KMS-11 (cell line): Measurements from ENCODE around the gene TM6SF1.

Experiments
- H2AFZ ChIP-seq: fragments of 200-600 bp; sonication (generic); 2 replicates; pipeline ENCODE4 v1.6.1; 2016; ENCODE audit warnings: antibody characterized with exemption, mixed run types, low read depth
- H3K27ac ChIP-seq: fragments of 200-600 bp; sonication (generic); 2 replicates; pipeline ENCODE4 v1.6.1; 2016; ENCODE audit warnings: mild to moderate bottlenecking, mixed run types
- H3K27me3 ChIP-seq: fragments of 200-600 bp; sonication (generic); 2 replicates; pipeline ENCODE4 v1.6.1; 2017; ENCODE audit warnings: mild to moderate bottlenecking, low read depth, mixed run types, moderate library complexity; ENCODE audit not compliant: insufficient read depth
- H3K36me3 ChIP-seq: fragments of 200-600 bp; sonication (generic); 2 replicates; pipeline ENCODE4 v1.6.1; 2017; ENCODE audit warnings: mild to moderate bottlenecking, mixed run types; ENCODE audit not compliant: insufficient read depth
- H3K4me1 ChIP-seq: fragments of 200-600 bp; sonication (generic); 2 replicates; pipeline ENCODE4 v1.6.1; 2016; ENCODE audit warnings: mild to moderate bottlenecking, low read depth, mixed run types; ENCODE audit not compliant: poor library complexity, severe bottlenecking
- H3K4me2 ChIP-seq: fragments of 200-600 bp; sonication (generic); 2 replicates; pipeline ENCODE4 v1.7.0; 2016; ENCODE audit warnings: mild to moderate bottlenecking, mixed run types
- H3K4me3 ChIP-seq: fragments of 200-600 bp; sonication (generic); IDR thresholded peaks from 2 replicates; pipeline ENCODE4 v1.6.1; 2017; ENCODE audit warnings: low read depth, low read length, mixed read lengths; ENCODE audit not compliant: insufficient read depth
- H3K79me2 ChIP-seq: fragments of 200-600 bp; sonication (generic); 2 replicates; pipeline ENCODE4 v1.6.1; 2016; ENCODE audit warnings: low read depth, mixed run types; ENCODE audit not compliant: insufficient read depth
- H3K9ac ChIP-seq: fragments of 200-600 bp; sonication (generic); 2 replicates; pipeline ENCODE4 v1.6.1; 2016; ENCODE audit warnings: mild to moderate bottlenecking, mixed run types
- H4K20me1 ChIP-seq: fragments of 200-600 bp; sonication (generic); 2 replicates; pipeline ENCODE4 v1.6.1; 2016; ENCODE audit warnings: mild to moderate bottlenecking, mixed run types; ENCODE audit not compliant: insufficient read depth
- TF ChIP-seq, protein P1 (sequence below): fragments of 200-600 bp; sonication (generic); conservative IDR thresholded peaks from 2 replicates; pipeline ENCODE4 v1.6.1; 2017; ENCODE audit warnings: low read depth, mild to moderate bottlenecking, antibody characterized with exemption, low read length, moderate library complexity, mixed read lengths

Gene TM6SF1

DNA sequence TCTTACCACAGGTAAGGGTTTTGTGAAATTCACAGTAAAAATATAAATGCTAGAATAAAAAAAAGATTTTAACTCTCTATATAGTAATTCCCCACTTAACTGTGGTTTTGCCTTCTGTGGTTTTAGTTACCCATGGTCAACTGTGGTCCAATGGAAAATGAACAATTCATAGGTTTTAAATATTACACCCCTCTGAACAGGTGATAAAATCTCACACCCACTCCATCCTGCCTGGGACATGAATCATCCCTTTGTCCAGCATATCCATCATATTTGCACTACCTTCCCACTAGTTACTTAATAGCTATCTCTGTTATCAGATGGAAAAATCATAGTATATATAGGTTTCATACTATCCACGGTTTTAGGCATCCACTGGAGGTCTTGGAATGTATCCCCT, 50.9 kb downstream of the TM6SF1 start:
- Histone ChIP-seq H3K27ac (no peak overlapping the region), H3K9ac (no peak overlapping the region), H4K20me1 (no peaks in the 10 kb centered on the region), H3K36me3 (no peaks in the 10 kb centered on the region), H3K4me2 (no peak overlapping the region), H3K4me3 (no peak overlapping the region), H3K4me1 (peaks cover 7% of the 10 kb centered on the region), H3K27me3 (no peaks in the 10 kb centered on the region), H3K79me2 (no peaks in the 10 kb centered on the region), H2AFZ (no peak overlapping the region)
- TF ChIP-seq, protein P1, sequence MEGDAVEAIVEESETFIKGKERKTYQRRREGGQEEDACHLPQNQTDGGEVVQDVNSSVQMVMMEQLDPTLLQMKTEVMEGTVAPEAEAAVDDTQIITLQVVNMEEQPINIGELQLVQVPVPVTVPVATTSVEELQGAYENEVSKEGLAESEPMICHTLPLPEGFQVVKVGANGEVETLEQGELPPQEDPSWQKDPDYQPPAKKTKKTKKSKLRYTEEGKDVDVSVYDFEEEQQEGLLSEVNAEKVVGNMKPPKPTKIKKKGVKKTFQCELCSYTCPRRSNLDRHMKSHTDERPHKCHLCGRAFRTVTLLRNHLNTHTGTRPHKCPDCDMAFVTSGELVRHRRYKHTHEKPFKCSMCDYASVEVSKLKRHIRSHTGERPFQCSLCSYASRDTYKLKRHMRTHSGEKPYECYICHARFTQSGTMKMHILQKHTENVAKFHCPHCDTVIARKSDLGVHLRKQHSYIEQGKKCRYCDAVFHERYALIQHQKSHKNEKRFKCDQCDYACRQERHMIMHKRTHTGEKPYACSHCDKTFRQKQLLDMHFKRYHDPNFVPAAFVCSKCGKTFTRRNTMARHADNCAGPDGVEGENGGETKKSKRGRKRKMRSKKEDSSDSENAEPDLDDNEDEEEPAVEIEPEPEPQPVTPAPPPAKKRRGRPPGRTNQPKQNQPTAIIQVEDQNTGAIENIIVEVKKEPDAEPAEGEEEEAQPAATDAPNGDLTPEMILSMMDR, result no peak

DNA sequence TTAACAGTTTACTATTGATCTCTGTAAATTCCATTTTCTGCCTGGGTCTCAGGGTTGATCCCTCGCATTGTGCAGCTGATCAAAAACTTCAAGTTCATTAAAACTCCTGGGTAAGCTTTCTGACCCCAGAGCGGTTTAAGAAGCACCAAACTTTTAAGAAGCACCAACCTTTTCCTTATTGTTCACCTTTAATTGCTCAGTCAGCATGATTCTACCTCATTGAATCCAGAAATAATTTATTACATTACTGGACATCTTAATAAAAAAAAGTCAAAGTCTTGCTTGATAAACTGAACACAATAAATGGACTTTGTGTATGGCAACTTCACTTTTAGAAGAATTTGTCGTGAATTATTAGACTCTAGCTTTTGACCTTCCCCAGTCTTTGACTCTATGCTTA, 53.3 kb downstream of the TM6SF1 start:
- H4K20me1 ChIP-seq, result no peaks in the 10 kb centered on the region
- no peaks in the 10 kb centered on the region for H3K36me3 ChIP-seq
- H3K9ac ChIP-seq, result no peak overlapping the region
- H3K79me2 ChIP-seq, result no peaks in the 10 kb centered on the region
- H2AFZ ChIP-seq, result no peak overlapping the region
- no peak overlapping the region for H3K27ac ChIP-seq
- peaks cover 3% of the 10 kb centered on the region for H3K4me1 ChIP-seq
- no peak overlapping the region for H3K4me3 ChIP-seq
- H3K4me2 ChIP-seq, result no peak overlapping the region
- TF ChIP-seq, protein P1, result no peak
- no peaks in the 10 kb centered on the region for H3K27me3 ChIP-seq

DNA sequence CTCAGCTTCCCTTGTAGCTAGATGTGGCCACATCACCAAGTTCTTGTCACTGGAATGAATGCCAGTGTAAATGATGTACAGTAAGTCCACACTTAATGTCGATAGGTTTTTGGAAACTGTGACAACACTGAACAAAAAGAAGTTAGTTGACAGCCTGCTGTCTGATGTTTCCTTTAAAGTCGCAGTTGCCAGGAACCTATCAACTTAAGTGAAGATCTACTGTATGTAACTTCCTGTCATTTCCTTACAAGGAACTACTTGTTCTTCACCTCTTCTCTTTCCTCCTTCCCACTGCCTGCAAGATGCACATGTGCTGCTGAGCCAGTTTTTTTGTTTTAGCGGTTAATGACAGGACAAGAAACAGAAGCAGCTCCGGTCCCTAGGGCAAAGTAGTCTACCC, 55.6 kb downstream of the TM6SF1 start:
- Histone ChIP-seq H3K27ac (no peak overlapping the region), H3K27me3 (no peaks in the 10 kb centered on the region)

DNA sequence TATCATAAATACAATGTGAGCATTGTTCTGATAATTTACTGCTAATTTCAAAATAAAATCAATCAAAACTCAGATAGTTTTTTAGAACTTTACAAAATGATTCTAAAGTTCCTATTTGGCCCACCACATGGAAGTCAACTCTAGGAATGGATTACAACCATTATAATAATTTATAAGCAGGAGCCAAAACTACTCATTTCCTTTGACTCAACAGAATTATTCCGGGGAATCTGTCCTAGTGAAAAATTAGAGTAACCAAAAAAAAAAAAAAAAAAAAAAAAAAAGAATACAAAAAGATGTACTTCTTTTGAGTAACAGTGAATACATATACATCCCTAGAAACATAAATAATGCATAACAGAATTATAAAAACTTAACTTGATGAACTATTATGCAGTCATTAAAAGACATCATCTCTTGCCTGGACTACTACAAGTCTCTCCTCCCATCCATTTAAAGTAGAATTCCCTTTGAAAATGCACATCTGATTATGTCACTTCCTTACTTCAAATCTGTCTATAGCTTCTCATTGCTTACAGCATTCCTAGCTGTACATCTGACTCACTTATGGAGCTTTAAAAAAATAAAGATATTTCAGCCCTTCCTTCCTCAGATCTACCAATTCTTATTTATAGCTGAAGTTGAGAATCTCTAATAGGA, 56.8 kb downstream of the TM6SF1 start:
- TF ChIP-seq, protein P1, result no peak
- no peak overlapping the region for H3K27ac ChIP-seq
- no peaks in the 10 kb centered on the region for H3K4me1 ChIP-seq
- no peaks in the 10 kb centered on the region for H3K27me3 ChIP-seq
- no peaks in the 10 kb centered on the region for H3K79me2 ChIP-seq
- no peaks in the 10 kb centered on the region for H3K36me3 ChIP-seq
- H2AFZ ChIP-seq, result no peak overlapping the region
- H3K4me2 ChIP-seq, result no peak overlapping the region
- H3K4me3 ChIP-seq, result no peak overlapping the region
- H3K9ac ChIP-seq, result no peak overlapping the region
- H4K20me1 ChIP-seq, result no peaks in the 10 kb centered on the region

More for the DNA sequence above, 55.6 kb downstream of the TM6SF1 start:
- no peaks in the 10 kb centered on the region for H3K79me2 ChIP-seq
- no peaks in the 10 kb centered on the region for H3K36me3 ChIP-seq
- H3K4me2 ChIP-seq, result no peak overlapping the region
- no peaks in the 10 kb centered on the region for H4K20me1 ChIP-seq
- TF ChIP-seq, protein P1, result no peak
- H3K9ac ChIP-seq, result no peak overlapping the region
- no peaks in the 10 kb centered on the region for H3K4me1 ChIP-seq
- no peak overlapping the region for H2AFZ ChIP-seq
- H3K4me3 ChIP-seq, result no peak overlapping the region
